ENCODE data around the gene KRT7.

KRT7 gene

GRCh38 chr12:52205612-52206303 lies 27.3 kb upstream of the KRT7 start:
- Histone ChIP-seq H3K9me3 (ENCODE audit: insufficient read depth, low read length) (no peaks in the 10 kb centered on the region), H3K4me3 (ENCODE audit: insufficient read length, low read depth) (no peak overlapping the region), H3K27me3 (ENCODE audit: insufficient read depth, insufficient read length) (no peaks in the 10 kb centered on the region), H3K36me3 (ENCODE audit: insufficient read depth, insufficient read length, low read length) (no peaks in the 10 kb centered on the region), H3K9ac (ENCODE audit: insufficient read length, low read depth) (no peak overlapping the region), H3K4me1 (ENCODE audit: insufficient read depth, insufficient read length) (peaks cover 20% of the 10 kb centered on the region)
- TF ChIP-seq YY1 (IDR thresholded peaks at IDR 0.05; ENCODE audit: insufficient read depth, insufficient read length) (no peak), ZNF274 (IDR thresholded peaks at IDR 0.05; ENCODE audit: low read depth, low read length) (no peak), SUZ12 (IDR thresholded peaks at IDR 0.05; ENCODE audit: extremely low read depth, insufficient read depth, insufficient read length) (no peak)
- DNase-seq (ENCODE audit: low read depth, low spot score): no peak

GRCh38 chr12:52206304-52207040 lies 26.6 kb upstream of the KRT7 start:
- H3K36me3 ChIP-seq (ENCODE audit: insufficient read depth, insufficient read length, low read length): no peaks in the 10 kb centered on the region
- no peaks in the 10 kb centered on the region for H3K27me3 ChIP-seq (ENCODE audit: insufficient read depth, insufficient read length)
- TF ChIP-seq SUZ12 (IDR thresholded peaks at IDR 0.05; ENCODE audit: extremely low read depth, insufficient read depth, insufficient read length) (no peak), ZNF274 (IDR thresholded peaks at IDR 0.05; ENCODE audit: low read depth, low read length) (no peak), YY1 (IDR thresholded peaks at IDR 0.05; ENCODE audit: insufficient read depth, insufficient read length) (no peak)
- H3K9me3 ChIP-seq (ENCODE audit: insufficient read depth, low read length): no peaks in the 10 kb centered on the region
- peaks cover 14% of the 10 kb centered on the region for H3K4me1 ChIP-seq (ENCODE audit: insufficient read depth, insufficient read length)
- DNase-seq (ENCODE audit: low read depth, low spot score): no peak
- H3K9ac ChIP-seq (ENCODE audit: insufficient read length, low read depth): no peak overlapping the region
- no peak overlapping the region for H3K4me3 ChIP-seq (ENCODE audit: insufficient read length, low read depth)

- peaks cover 18% of the 10 kb centered on the region for H3K4me1 ChIP-seq (ENCODE audit: insufficient read depth, insufficient read length)
- H3K4me3 ChIP-seq (ENCODE audit: insufficient read length, low read depth): no peak overlapping the region
- no peak overlapping the region for H3K9ac ChIP-seq (ENCODE audit: insufficient read length, low read depth)
- H3K27me3 ChIP-seq (ENCODE audit: insufficient read depth, insufficient read length): no peaks in the 10 kb centered on the region
- no peaks in the 10 kb centered on the region for H3K9me3 ChIP-seq (ENCODE audit: insufficient read depth, low read length)
- DNase-seq (ENCODE audit: low read depth, low spot score): no peak
- no peaks in the 10 kb centered on the region for H3K36me3 ChIP-seq (ENCODE audit: insufficient read depth, insufficient read length, low read length)
- no peak for TF ChIP-seq ZNF274 (IDR thresholded peaks at IDR 0.05; ENCODE audit: low read depth, low read length)
- TF ChIP-seq YY1 (IDR thresholded peaks at IDR 0.05; ENCODE audit: insufficient read depth, insufficient read length): no peak
- TF ChIP-seq SUZ12 (IDR thresholded peaks at IDR 0.05; ENCODE audit: extremely low read depth, insufficient read depth, insufficient read length): no peak
Observed at GRCh38 chr12:52207106-52207505, 25.9 kb upstream of the KRT7 start.

- H3K4me1 ChIP-seq (ENCODE audit: insufficient read depth, insufficient read length): peaks cover 14% of the 10 kb centered on the region
- H3K4me3 ChIP-seq (ENCODE audit: insufficient read length, low read depth): no peak overlapping the region
- no peak for TF ChIP-seq SUZ12 (IDR thresholded peaks at IDR 0.05; ENCODE audit: extremely low read depth, insufficient read depth, insufficient read length)
- no peak for TF ChIP-seq YY1 (IDR thresholded peaks at IDR 0.05; ENCODE audit: insufficient read depth, insufficient read length)
- TF ChIP-seq ZNF274 (IDR thresholded peaks at IDR 0.05; ENCODE audit: low read depth, low read length): no peak
- H3K9me3 ChIP-seq (ENCODE audit: insufficient read depth, low read length): no peaks in the 10 kb centered on the region
- H3K9ac ChIP-seq (ENCODE audit: insufficient read length, low read depth): no peak overlapping the region
- H3K36me3 ChIP-seq (ENCODE audit: insufficient read depth, insufficient read length, low read length): no peaks in the 10 kb centered on the region
- DNase-seq (ENCODE audit: low read depth, low spot score): no peak
- no peaks in the 10 kb centered on the region for H3K27me3 ChIP-seq (ENCODE audit: insufficient read depth, insufficient read length)
Observed at GRCh38 chr12:52207895-52208294, 25.1 kb upstream of the KRT7 start.

GRCh38 chr12:52208424-52209165 lies 24.4 kb upstream of the KRT7 start:
- peaks cover 9% of the 10 kb centered on the region for H3K4me1 ChIP-seq (ENCODE audit: insufficient read depth, insufficient read length)
- H3K9me3 ChIP-seq (ENCODE audit: insufficient read depth, low read length): no peaks in the 10 kb centered on the region
- TF ChIP-seq ZNF274 (IDR thresholded peaks at IDR 0.05; ENCODE audit: low read depth, low read length): no peak
- TF ChIP-seq YY1 (IDR thresholded peaks at IDR 0.05; ENCODE audit: insufficient read depth, insufficient read length): no peak
- H3K9ac ChIP-seq (ENCODE audit: insufficient read length, low read depth): no peak overlapping the region
- no peak overlapping the region for H3K4me3 ChIP-seq (ENCODE audit: insufficient read length, low read depth)
- no peaks in the 10 kb centered on the region for H3K36me3 ChIP-seq (ENCODE audit: insufficient read depth, insufficient read length, low read length)
- no peak for DNase-seq (ENCODE audit: low read depth, low spot score)
- H3K27me3 ChIP-seq (ENCODE audit: insufficient read depth, insufficient read length): no peaks in the 10 kb centered on the region

GRCh38 chr12:52209321-52209720 lies 23.7 kb upstream of the KRT7 start:
- peaks cover 12% of the 10 kb centered on the region for H3K4me1 ChIP-seq (ENCODE audit: insufficient read depth, insufficient read length)

More at GRCh38 chr12:52209321-52209720, 23.7 kb upstream of the KRT7 start:
- Histone ChIP-seq H3K36me3 (ENCODE audit: insufficient read depth, insufficient read length, low read length) (no peaks in the 10 kb centered on the region), H3K9me3 (ENCODE audit: insufficient read depth, low read length) (no peaks in the 10 kb centered on the region), H3K4me3 (ENCODE audit: insufficient read length, low read depth) (no peak overlapping the region), H3K9ac (ENCODE audit: insufficient read length, low read depth) (no peak overlapping the region), H3K27me3 (ENCODE audit: insufficient read depth, insufficient read length) (no peaks in the 10 kb centered on the region)
- no peak for TF ChIP-seq YY1 (IDR thresholded peaks at IDR 0.05; ENCODE audit: insufficient read depth, insufficient read length)
- no peak for TF ChIP-seq SUZ12 (IDR thresholded peaks at IDR 0.05; ENCODE audit: extremely low read depth, insufficient read depth, insufficient read length)
- TF ChIP-seq ZNF274 (IDR thresholded peaks at IDR 0.05; ENCODE audit: low read depth, low read length): no peak
- DNase-seq (ENCODE audit: low read depth, low spot score): no peak
